Endothelial cell of umbilical vein (primary cell): ENCODE data around the gene WNT16. TPM values are rescaled to one million over a fixed set of nuclear protein-coding genes. Genes with fewer than 3 reads are reported as not detected.

ENCODE experiments used
- BruUV-seq: library from RNA; stranded (reverse); fragments of 400-500 nt; replicated peaks from 2 replicates; lab custom pipeline; 2021; lab: Mats Ljungman, UMichigan
- CTCF ChIA-PET: fragments of 300-600, 350-600 bp; sonication (Branson Sonifier 250); formaldehyde crosslinking; loops from one replicate; lab custom pipeline; 2021; ENCODE audit warnings: antibody characterized with exemption, inconsistent platforms; lab: Charles Lee
- POLR2A ChIA-PET: fragments of 300-600, 350-600 bp; sonication (Branson Sonifier 250); formaldehyde crosslinking; loops from one replicate; lab custom pipeline; 2021; ENCODE audit warnings: antibody characterized with exemption, inconsistent platforms; lab: Charles Lee
- DNase-seq: peaks from one replicate; pipeline ENCODE4 v3.0.0-alpha.2; 2011; ENCODE audit warnings: low read depth, low spot score
- FAIRE-seq: peaks from 2 replicates; lab custom pipeline; 2011; peaks lifted over from hg19 to GRCh38; lab: Jason Lieb, UNC
- H2AFZ ChIP-seq: 2 replicates; pipeline ENCODE4 v1.6.0; 2012; ENCODE audit warnings: low read depth, low read length, control low read depth, inconsistent platforms
- H3K27ac ChIP-seq: 2 replicates; pipeline ENCODE4 v1.5.1; 2011; ENCODE audit warnings: low read depth, mild to moderate bottlenecking, control low read depth, low read length, moderate library complexity; ENCODE audit not compliant: insufficient read depth
- H3K27me3 ChIP-seq, 2 experiments: 2 replicates each; pipeline versions ENCODE4 v1.6.0 to v1.6.1; 2011; ENCODE audit warnings: low read length in 2 of 2, mixed read lengths in 1 of 2; ENCODE audit not compliant: control insufficient read depth in 2 of 2, insufficient read depth in 2 of 2
- H3K36me3 ChIP-seq, 2 experiments: 2 replicates in 1 of 2; 3 replicates in 1 of 2; pipeline ENCODE4 v1.5.1; 2011; ENCODE audit warnings: low read length in 2 of 2, mild to moderate bottlenecking in 1 of 2, moderate library complexity in 1 of 2; ENCODE audit not compliant: control insufficient read depth in 2 of 2, insufficient read depth in 2 of 2; ENCODE audit errors: extremely low read depth in 1 of 2
- H3K4me1 ChIP-seq: 3 replicates; pipeline ENCODE4 v1.5.1; 2011; ENCODE audit warnings: mild to moderate bottlenecking, low read length; ENCODE audit not compliant: control insufficient read depth, insufficient read depth; ENCODE audit errors: extremely low read depth
- H3K4me2 ChIP-seq: 2 replicates; pipeline ENCODE4 v1.6.1; 2011; ENCODE audit warnings: low read length, control low read depth, mixed read lengths; ENCODE audit not compliant: insufficient read depth
- H3K4me3 ChIP-seq, 3 experiments: fragments of 200-600 bp in 1 of 3; sonication (generic), shearing (Covaris generic) in 1 of 3; replicated peaks in 1 of 3; 2 replicates each; pipeline ENCODE4 v1.5.1; 2011 to 2016; ENCODE audit warnings: control low read depth in 3 of 3, low read length in 3 of 3, mild to moderate bottlenecking in 2 of 3, inconsistent platforms in 1 of 3, low read depth in 1 of 3, moderate library complexity in 1 of 3; ENCODE audit not compliant: insufficient read depth in 1 of 3
- H3K79me2 ChIP-seq: 2 replicates; pipeline ENCODE4 v1.6.0; 2012; ENCODE audit warnings: low read length, inconsistent platforms; ENCODE audit not compliant: control insufficient read depth, insufficient read depth
- H3K9ac ChIP-seq: replicated peaks from 2 replicates; pipeline ENCODE3; 2011; ENCODE audit warnings: low read length, control low read depth; ENCODE audit not compliant: insufficient read depth; ENCODE audit errors: extremely low read depth
- H3K9me1 ChIP-seq: replicated peaks from 3 replicates; pipeline ENCODE4 v1.6.0; 2011; ENCODE audit warnings: mild to moderate bottlenecking, low read length; ENCODE audit not compliant: control insufficient read depth, insufficient read depth; ENCODE audit errors: extremely low read depth
- H3K9me3 ChIP-seq: replicated peaks from 2 replicates; pipeline ENCODE4 v1.5.1; 2012; ENCODE audit warnings: low read length, inconsistent platforms; ENCODE audit not compliant: control insufficient read depth, insufficient read depth
- H4K20me1 ChIP-seq: replicated peaks from 2 replicates; pipeline ENCODE3; 2011; ENCODE audit warnings: mild to moderate bottlenecking, low read length; ENCODE audit not compliant: control insufficient read depth, insufficient read depth; ENCODE audit errors: extremely low read depth
- EZH2 ChIP-seq: IDR thresholded peaks from 2 replicates; pipeline ENCODE4 v1.6.1; 2012; ENCODE audit warnings: borderline replicate concordance, low read depth, mild to moderate bottlenecking, moderate library complexity, low read length, inconsistent platforms; ENCODE audit not compliant: severe bottlenecking
- FOS ChIP-seq: IDR thresholded peaks from 2 replicates; pipeline ENCODE4 v1.6.1; 2011; ENCODE audit warnings: mild to moderate bottlenecking, low read length, moderate library complexity, borderline replicate concordance; ENCODE audit not compliant: insufficient read depth
- GATA2 ChIP-seq: IDR thresholded peaks from 2 replicates; pipeline ENCODE4 v1.7.0; 2011; ENCODE audit warnings: low read depth, mild to moderate bottlenecking, moderate library complexity, mixed read lengths, low read length; ENCODE audit not compliant: insufficient read length, insufficient read depth
- JUN ChIP-seq: IDR thresholded peaks from 2 replicates; pipeline ENCODE4 v1.6.1; 2011; ENCODE audit warnings: borderline replicate concordance, low read depth; ENCODE audit not compliant: insufficient read length, insufficient read depth
- MYC ChIP-seq: IDR thresholded peaks from one replicate; pipeline ENCODE4 v1.6.1; 2011; ENCODE audit warnings: mild to moderate bottlenecking, low read depth, low read length
- POLR2A ChIP-seq: IDR thresholded peaks from 2 replicates; pipeline ENCODE4 v1.6.1; 2012; ENCODE audit warnings: low read depth, mild to moderate bottlenecking, control low read depth, low read length
- POLR2AphosphoS5 ChIP-seq: IDR thresholded peaks from 2 replicates; pipeline ENCODE4 v1.6.1; 2012; ENCODE audit warnings: low read depth, mild to moderate bottlenecking, control low read depth, low read length, moderate library complexity; ENCODE audit not compliant: insufficient read depth
- dilution Hi-C: fragments of 300-500 bp; cut with MboI; formaldehyde crosslinking; loops from one replicate; pipeline ENCODE4 v1.15.0; 2019; ENCODE audit warnings: low sequenced_read_pairs; ENCODE audit not compliant: extremely low pct_ligation_motif_present
- intact Hi-C: fragments of 100-400 bp; cut with micrococcal nuclease; formaldehyde crosslinking; loops from one replicate; pipeline ENCODE4 v1.10.0; 2022
- polyA plus RNA-seq, 4 experiments: library from polyadenylated mRNA; depleted of rRNA in 3 of 4; stranded (reverse) in 3 of 4; unstranded in 1 of 4; fragments of >200 nt; gene quantifications; 2 replicates each; pipeline versions ENCODE4 v1.2.1 to v1.2.3, GENCODE V29; 2011 to 2012; ENCODE audit warnings: missing spikeins in 1 of 4
- total RNA-seq: library from RNA; stranded (reverse); gene quantifications from 2 replicates; pipeline ENCODE4 v1.2.3, GENCODE V29; 2021
- TF ChIP-seq, protein P1 (sequence below): IDR thresholded peaks from 2 replicates; pipeline ENCODE4 v1.6.1; 2011; ENCODE audit not compliant: insufficient read depth, insufficient read length
- TF ChIP-seq, protein P2 (sequence below), 2 donors: IDR thresholded peaks; 1 replicate in 1 of 2; 2 replicates in 1 of 2; pipeline ENCODE4 v1.5.1; 2011; ENCODE audit warnings: low read length in 2 of 2, mild to moderate bottlenecking in 2 of 2, moderate library complexity in 2 of 2, control low read depth in 1 of 2, inconsistent platforms in 1 of 2, low read depth in 1 of 2; ENCODE audit not compliant: insufficient read depth in 1 of 2; ENCODE audit errors: extremely low read depth in 1 of 2

The WNT16 gene
- total and polyA plus RNA-seq, 2 donors (not counting 3 experiments of a cell fraction or from before 2014, with no cell fraction given): not detected

DNA sequence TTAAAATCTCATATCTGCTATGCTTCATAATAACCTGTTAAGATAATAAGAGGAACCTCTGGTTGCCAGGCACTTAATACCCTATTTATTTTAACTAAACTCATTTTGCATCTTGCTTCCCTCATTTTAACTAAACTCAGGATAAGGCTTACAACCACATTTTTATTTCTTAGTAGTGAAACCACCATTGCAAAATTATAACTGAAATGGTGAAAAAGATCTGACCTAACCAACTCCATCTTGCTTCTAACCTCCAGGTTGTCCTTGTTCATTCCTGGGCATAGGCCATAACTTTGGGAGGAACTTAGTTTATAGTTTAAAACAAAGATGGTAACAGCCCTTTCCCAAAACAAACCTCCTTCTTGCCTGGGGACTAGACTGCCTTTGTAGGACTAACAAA, 61.3 kb downstream of the WNT16 start:
- dilution Hi-C loops (no loop called here), intact Hi-C loops (no loop called here)
- Histone ChIP-seq H4K20me1 (peaks cover 8% of the 10 kb centered on the region), H3K9me3 (no peaks in the 10 kb centered on the region), H3K27me3 (no peaks in the 10 kb centered on the region), H3K36me3 (peaks cover 0 to 3% of the 10 kb centered on the region in 2 experiments), H3K79me2 (peaks cover 99% of the 10 kb centered on the region), H3K4me2 (no peak overlapping the region), H3K9me1 (no peaks in the 10 kb centered on the region), H3K4me1 (peaks cover 23% of the 10 kb centered on the region), H3K9ac (no peak overlapping the region), H3K4me3 (no peak overlapping the region), H3K27ac (no peak overlapping the region), H2AFZ (no peak overlapping the region)
- POLR2A ChIA-PET: no interaction called here
- TF ChIP-seq GATA2 (no peak), POLR2AphosphoS5 (no peak), POLR2A (no peak), FOS (no peak), MYC (no peak), EZH2 (no peak), JUN (no peak)
- TF ChIP-seq, protein P1, sequence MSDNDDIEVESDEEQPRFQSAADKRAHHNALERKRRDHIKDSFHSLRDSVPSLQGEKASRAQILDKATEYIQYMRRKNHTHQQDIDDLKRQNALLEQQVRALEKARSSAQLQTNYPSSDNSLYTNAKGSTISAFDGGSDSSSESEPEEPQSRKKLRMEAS: no peak
- TF ChIP-seq, protein P2, sequence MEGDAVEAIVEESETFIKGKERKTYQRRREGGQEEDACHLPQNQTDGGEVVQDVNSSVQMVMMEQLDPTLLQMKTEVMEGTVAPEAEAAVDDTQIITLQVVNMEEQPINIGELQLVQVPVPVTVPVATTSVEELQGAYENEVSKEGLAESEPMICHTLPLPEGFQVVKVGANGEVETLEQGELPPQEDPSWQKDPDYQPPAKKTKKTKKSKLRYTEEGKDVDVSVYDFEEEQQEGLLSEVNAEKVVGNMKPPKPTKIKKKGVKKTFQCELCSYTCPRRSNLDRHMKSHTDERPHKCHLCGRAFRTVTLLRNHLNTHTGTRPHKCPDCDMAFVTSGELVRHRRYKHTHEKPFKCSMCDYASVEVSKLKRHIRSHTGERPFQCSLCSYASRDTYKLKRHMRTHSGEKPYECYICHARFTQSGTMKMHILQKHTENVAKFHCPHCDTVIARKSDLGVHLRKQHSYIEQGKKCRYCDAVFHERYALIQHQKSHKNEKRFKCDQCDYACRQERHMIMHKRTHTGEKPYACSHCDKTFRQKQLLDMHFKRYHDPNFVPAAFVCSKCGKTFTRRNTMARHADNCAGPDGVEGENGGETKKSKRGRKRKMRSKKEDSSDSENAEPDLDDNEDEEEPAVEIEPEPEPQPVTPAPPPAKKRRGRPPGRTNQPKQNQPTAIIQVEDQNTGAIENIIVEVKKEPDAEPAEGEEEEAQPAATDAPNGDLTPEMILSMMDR (IDR thresholded peaks at IDR 0.05; ENCODE audit: extremely low read depth in 1 of 2, insufficient read depth in 1 of 2, low read depth in 1 of 2, low read length in 2 of 2): no peak
- BruUV-seq: no TSS peak
- DNase-seq: no peak
- CTCF ChIA-PET: interaction anchor here (0.8 to 1.7 kb wide), 2 partner anchors 20 to 23 kb away, joined by 4 to 7 read pairs; no protein-coding TSS in a partner anchor
- no peak for FAIRE-seq
